ENCODE data around the gene CTNS.

CTNS gene

GRCh38 chr17:3636154-3636907 is at the start of gene CTNS, which contains the start of gene SHPK (continued):
- TF ChIP-seq ZNF518A (tag by site-specific recombination; conservative IDR thresholded peaks at IDR 0.05; ENCODE audit: low read depth) (0 out of 2 replicates have a peak, but pooled peaks have one; percentile 18), ZNF155 (tag by site-specific recombination; IDR thresholded peaks at IDR 0.05) (no peak), ZBTB48 (tag by site-specific recombination; IDR thresholded peaks at IDR 0.05) (peak; percentile 53), ZNF488 (tag by site-specific recombination; IDR thresholded peaks at IDR 0.05) (no peak), ZSCAN4 (tag by site-specific recombination; IDR thresholded peaks at IDR 0.05) (no peak), ZBTB21 (tag by site-specific recombination; IDR thresholded peaks at IDR 0.05) (no peak), ZNF248 (tag by site-specific recombination; IDR thresholded peaks at IDR 0.05) (no peak), SALL2 (tag by site-specific recombination; IDR thresholded peaks at IDR 0.05; ENCODE audit: borderline replicate concordance) (no peak), BCL11B (tag by site-specific recombination; IDR thresholded peaks at IDR 0.05; ENCODE audit: low read depth) (peak; percentile 26; the same call in 1 of the 2 replicates), ZFP69B (tag by site-specific recombination; IDR thresholded peaks at IDR 0.05) (peak; percentile 62; the same call in 1 of the 2 replicates), GLIS2 (tag by site-specific recombination; IDR thresholded peaks at IDR 0.05) (peak; percentile 76), ZNF214 (tag by site-specific recombination; IDR thresholded peaks at IDR 0.05; ENCODE audit: borderline replicate concordance) (no peak), SP3 (tag by site-specific recombination; IDR thresholded peaks at IDR 0.05) (peak; percentile 98), ZNF211 (tag by site-specific recombination; IDR thresholded peaks at IDR 0.05; ENCODE audit: low read depth) (no peak), ZSCAN18 (tag by site-specific recombination; IDR thresholded peaks at IDR 0.05) (no peak), ZNF677 (tag by site-specific recombination; IDR thresholded peaks at IDR 0.05) (no peak), TSHZ1 (tag by site-specific recombination; IDR thresholded peaks at IDR 0.05; ENCODE audit: borderline replicate concordance) (peak; percentile 8; the same call in 1 of the 2 replicates), MEIS1 (CRISPR knock-in tag; IDR thresholded peaks at IDR 0.05; ENCODE audit: borderline replicate concordance) (no peak), ZNF776 (tag by site-specific recombination; IDR thresholded peaks at IDR 0.05; ENCODE audit: borderline replicate concordance) (no peak), ZNF701 (tag by site-specific recombination; IDR thresholded peaks at IDR 0.05) (no peak), ZNF664 (tag by site-specific recombination; IDR thresholded peaks at IDR 0.05) (no peak), OSR2 (tag by site-specific recombination; IDR thresholded peaks at IDR 0.05) (no peak), ZNF707 (tag by site-specific recombination; IDR thresholded peaks at IDR 0.05) (no peak), ZNF140 (tag by site-specific recombination; IDR thresholded peaks at IDR 0.05) (no peak), OVOL3 (tag by site-specific recombination; IDR thresholded peaks at IDR 0.05) (no peak), ZIC2 (tag by site-specific recombination; IDR thresholded peaks at IDR 0.05) (peak; percentile 69), KLF10 (tag by site-specific recombination; IDR thresholded peaks at IDR 0.05) (peak; percentile 91)

Data from HEK293 (cell line).